GM13977 (cell line): ENCODE data around the gene NMT2.

Experiments used
- DNase-seq: peaks from one replicate; pipeline ENCODE4 v3.0.0; 2012; ENCODE audit warnings: low spot score
- CTCF ChIP-seq: IDR thresholded peaks from 2 replicates; pipeline ENCODE4 v1.5.1; 2012; ENCODE audit warnings: mild to moderate bottlenecking, control low read depth; ENCODE audit not compliant: insufficient read depth; ENCODE audit errors: extremely low read depth, missing control alignments
- in situ Hi-C: fragments of 300-500 bp; cut with MboI; formaldehyde crosslinking; loops from one replicate; pipeline ENCODE4 v1.12.0; 2022; ENCODE audit warnings: low sequenced_read_pairs, low pct_unique_long_range_greater_than_20kb, mixed read lengths, inconsistent platforms; ENCODE audit not compliant: unreplicated experiment

Gene NMT2

GRCh38 chr10:15146366-15146765 is 22.1 kb downstream of the NMT2 start:
- in situ Hi-C loops = no loop called here
- DNase-seq = no peak
- TF ChIP-seq CTCF = no peak

GRCh38 chr10:15144788-15145187 is 23.7 kb downstream of the NMT2 start:
- no peak for TF ChIP-seq CTCF
- in situ Hi-C loops = no loop called here
- no peak for DNase-seq

- peak; percentile 54 for DNase-seq
- TF ChIP-seq CTCF = no peak
- in situ Hi-C loops = no loop called here
Measured at GRCh38 chr10:15141136-15142054, 27.1 kb downstream of the NMT2 start.

- in situ Hi-C loops = no loop called here
Measured at GRCh38 chr10:15140698-15141097, 27.8 kb downstream of the NMT2 start.

GRCh38 chr10:15137636-15138035 is 30.9 kb downstream of the NMT2 start:
- no peak for TF ChIP-seq CTCF
- in situ Hi-C loops = no loop called here
- DNase-seq = no peak

More at GRCh38 chr10:15140698-15141097, 27.8 kb downstream of the NMT2 start:
- TF ChIP-seq CTCF = no peak
- DNase-seq = no peak

GRCh38 chr10:15137036-15137359 is 31.5 kb downstream of the NMT2 start:
- in situ Hi-C loops = no loop called here
- no peak for DNase-seq
- no peak for TF ChIP-seq CTCF
